ENCODE measurements around the gene IRF6.

The IRF6 gene

DNA sequence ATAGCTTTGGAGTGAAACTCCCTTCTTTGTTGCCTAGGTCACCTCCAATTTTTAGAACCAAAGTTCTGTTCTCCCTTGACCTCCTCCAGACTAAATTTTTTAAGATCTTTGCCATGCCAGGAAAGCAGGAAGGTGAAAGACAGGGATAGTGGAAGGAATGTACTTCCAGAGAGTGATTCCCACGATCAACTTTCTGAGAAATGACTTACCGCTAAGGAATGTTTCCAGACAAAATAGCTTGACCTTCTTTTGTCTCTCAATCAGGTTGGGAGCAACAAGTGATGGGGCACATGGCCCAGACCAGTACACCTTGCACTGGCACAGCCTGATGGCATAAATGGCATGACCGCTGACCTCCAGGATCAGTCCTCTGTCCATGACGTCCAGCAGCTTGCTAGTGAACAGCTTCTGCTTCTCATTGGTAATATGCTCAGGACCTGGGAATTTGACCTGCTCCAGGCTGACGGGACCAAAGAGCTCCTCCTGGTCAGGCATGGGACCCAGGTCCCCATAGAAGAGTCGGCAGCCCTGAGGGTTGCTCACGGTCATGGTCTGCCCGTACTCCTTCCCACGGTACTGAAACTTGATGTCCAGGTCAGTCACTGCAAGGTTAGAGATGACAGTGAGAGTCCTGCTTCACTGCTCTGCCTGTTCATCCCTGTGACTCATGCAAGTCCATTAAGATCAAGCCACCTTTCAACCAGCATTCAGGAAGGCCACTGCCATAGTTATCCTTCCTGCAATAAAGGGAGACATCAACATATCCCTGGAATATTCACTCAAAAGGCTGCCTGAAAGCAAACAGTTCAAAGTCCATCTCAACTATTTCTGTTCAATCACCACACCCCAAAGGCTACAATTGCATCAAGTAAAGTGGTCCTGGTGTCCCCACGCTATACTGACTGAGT lies 15.4 kb downstream of the IRF6 start:
- DNase-seq (ENCODE audit: low read depth) = no peak

DNA sequence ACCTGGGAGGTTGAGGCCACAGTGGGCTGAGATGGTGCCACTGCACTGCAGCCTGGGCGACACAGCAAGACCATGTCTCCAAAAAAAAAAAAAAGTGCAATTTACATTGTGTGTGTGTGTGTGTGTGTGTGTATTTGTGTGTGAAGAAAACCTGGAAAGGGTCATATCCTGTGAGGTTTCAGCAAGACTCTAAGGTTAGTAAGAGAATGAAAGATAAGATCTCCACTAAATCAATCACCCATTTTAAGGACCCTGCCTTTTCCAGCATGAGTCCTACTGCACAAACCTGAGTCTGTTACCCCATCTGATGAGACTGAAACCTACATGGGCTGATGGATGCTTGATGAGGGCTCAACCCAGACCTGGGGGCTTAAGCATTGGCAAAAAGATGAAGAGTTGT lies 16.7 kb downstream of the IRF6 start:
- no peak for DNase-seq (ENCODE audit: low read depth)

DNA sequence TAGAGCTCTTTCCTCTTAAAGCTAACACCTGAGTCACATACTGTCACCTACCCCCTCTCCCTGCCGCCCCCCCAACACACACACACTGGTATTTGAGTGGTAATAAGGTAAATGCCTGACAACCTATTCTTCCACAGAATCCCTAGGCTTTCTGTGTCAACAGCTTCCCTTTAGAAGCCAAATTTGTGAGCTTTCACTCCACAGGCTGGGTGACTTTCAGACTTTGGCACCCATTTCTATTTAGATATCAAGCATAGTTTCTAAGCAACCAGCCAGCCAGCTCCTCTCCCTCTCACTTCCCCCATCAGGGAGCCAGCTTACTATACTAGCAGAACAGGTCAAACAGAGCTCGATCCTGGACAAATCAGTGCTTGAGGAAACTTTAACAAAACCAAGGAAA lies 18.4 kb downstream of the IRF6 start:
- no peak for DNase-seq (ENCODE audit: low read depth)

DNA sequence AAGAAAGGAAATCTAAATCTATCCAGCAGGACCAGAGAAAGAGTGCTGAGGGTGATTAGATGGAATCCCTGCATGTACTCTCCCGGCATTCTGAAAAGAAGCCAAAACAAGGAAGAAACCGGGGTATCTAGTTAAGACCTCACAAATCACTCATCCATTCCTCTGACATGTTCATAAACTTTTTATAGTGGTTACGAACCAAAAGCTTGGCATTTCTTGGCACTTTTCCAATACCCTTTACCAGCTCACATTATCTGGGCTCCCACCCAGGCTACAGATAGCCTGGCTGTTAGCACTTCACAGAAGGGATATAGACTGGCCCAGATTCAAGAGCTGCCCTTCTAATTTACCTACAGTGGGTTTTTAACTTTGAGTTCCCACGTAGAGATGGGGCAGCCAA lies 19.8 kb downstream of the IRF6 start:
- no peak for DNase-seq (ENCODE audit: low read depth)

DNA sequence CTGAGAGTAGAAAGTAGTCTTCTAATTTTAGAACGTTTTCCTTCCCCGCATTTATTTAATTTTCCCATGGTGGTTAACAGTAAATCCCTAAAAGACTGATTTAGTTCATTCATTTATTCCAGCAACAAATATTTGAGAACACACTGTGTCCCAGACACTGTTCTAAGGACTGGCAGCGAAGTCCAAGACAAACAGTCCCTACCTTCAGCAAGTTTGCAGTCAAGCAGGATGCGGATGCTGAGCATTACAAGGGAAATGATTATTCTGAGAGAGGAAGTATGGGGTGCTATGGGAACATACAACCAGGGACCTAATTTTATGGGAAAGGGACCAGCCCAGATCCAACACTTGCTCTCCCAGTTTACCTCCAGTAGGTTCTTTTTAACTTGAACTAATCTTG lies 20.4 kb downstream of the IRF6 start:
- no peak for DNase-seq (ENCODE audit: low read depth)

DNA sequence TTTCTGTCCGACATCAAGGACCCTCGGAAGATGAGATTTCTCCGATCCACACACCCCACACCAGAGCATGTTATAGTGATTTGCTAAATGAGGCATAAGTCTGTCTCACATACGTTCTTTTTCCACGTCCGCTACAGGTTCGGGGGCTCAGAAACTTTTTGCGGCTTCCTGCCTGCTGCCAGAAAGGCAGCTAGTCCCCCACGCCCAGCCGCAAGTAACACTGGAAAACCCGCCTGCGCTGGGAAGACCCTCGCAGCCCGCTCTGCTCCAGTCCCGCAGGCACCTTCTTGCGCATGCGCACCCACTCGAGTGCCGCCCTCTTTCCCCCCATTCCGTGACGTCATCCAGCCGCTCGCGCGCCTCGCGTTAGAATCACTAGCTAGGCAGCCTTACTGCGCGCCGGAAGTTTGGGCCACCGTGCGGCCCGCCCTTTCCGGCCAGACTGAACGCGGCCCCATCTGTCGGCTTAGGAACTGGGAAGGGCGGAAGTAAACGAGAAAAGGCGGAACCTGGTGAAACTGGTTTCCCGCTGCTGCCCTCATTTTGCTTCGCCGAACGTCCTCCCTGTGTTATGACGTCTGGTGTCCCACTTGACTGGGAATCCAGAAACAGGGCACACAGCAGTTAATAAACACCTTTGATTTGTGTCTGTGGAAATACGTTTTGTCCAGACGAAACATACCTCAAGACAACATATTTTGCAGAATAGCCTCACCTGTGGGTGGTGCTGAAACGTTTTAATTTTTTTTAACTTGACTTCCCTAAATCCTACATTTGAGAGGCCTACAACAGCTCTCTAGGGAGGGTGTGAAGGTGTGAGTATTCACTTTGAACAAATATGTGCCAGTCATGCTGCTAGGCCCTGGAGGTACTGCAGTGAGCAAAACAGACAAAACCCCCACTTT lies 21.4 kb downstream of the IRF6 start, which contains the start of gene C1orf74:
Gene C1orf74 (minus strand): TSS at position 295 of the 905 bp plus-strand sequence. CDS start 925 bp downstream, outside the sequence.
- peak; percentile 99 for DNase-seq (ENCODE audit: low read depth)

DNA sequence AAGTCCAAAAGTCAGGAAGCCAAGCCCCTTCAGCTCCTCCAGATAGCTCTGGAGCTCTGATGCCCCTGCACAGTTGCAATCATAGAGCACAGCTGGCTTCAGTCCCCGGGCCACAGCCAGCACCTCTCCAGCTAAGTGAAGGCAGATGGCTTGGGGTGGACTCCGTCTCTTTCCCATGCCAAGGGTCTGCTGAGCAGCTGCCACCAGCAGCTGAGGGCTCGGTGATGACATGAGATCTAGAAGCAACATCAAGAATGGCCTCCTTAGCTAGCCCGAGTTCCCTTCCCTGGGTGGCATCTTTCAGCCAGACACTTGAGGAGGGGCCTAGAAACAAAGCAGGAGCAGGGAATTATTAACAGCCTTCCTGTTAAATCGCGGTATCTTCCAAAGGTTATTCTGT lies 22.6 kb downstream of the IRF6 start:
- DNase-seq (ENCODE audit: low read depth) = no peak

DNA sequence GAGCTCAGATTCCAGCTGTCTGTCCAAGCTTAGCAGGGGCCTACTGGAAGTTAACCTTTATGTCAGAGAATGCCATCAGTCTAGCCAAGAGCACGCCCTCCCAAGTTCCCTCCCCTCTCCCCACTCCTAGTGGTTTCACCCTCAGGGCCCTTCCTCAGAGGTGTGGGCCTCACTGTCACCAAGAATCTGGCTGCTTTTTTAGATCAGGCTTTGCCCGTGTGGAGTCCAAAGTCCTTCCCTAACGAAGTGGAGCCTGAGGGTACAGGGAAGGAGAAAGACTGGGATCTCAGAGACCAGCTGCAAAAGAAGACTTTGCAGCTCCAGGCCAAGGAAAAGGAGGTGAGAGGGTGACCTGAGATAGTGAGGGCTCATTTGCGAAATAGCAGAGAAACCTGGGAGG lies 25.7 kb downstream of the IRF6 start:
- no peak for DNase-seq (ENCODE audit: low read depth)

DNA sequence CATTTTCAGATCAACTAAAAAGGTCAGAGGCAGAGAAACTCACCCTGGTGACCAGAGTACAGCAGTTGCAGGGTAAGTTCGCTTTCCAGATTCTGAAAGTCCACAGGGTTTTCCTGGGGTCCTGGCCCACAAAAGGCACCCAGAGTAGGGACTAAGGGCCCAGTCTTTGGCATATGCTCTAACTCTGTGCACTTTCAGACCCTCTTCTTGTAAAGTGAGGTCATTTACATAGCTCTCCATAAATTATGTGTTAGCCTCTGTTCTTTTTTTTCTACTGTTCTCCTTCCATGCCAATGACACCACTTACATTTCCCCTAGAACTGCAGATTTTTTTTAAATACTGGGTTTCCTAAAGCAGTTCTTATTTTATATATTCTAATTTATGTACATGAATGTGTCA lies 27.8 kb downstream of the IRF6 start:
- no peak for DNase-seq (ENCODE audit: low read depth)

DNA sequence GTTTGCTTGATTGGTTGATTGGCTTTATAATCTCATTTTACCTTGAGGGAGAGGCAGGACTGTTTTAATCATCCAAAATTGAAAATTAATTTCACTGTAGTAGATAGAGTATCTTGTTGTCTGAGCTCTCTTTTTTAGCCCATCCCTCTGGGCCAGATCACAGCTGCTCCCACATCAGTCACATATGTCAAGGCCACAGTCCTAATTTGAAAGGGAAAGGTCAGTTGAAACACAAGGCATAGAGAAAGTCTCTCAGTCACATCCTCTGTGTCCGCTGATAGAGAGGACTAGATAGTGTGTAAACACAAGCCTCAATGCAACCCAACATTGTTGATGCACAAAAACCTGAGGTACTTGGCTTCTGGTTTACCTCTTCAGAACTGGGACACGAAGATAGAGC lies 28.4 kb downstream of the IRF6 start:
- no peak for DNase-seq (ENCODE audit: low read depth)

DNA sequence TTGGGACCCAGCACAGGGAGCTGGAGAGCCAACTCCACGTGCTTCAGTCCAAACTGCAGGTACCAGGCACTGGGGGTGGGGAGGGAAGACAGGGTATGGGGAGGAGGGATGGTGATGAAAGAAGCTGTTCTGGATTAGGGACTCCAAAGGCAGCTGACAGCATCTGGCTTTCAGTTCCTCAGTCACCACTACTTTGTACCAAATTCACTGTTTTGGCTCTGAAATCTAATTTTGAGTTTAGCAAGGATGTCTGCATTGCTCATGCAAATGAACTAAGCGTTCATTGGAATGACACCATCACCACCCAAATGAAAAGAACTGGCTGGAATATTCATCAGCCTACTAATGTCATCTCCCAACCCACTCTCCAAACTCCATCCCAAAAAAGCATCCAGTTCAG lies 30.3 kb downstream of the IRF6 start:
- no peak for DNase-seq (ENCODE audit: low read depth)

DNA sequence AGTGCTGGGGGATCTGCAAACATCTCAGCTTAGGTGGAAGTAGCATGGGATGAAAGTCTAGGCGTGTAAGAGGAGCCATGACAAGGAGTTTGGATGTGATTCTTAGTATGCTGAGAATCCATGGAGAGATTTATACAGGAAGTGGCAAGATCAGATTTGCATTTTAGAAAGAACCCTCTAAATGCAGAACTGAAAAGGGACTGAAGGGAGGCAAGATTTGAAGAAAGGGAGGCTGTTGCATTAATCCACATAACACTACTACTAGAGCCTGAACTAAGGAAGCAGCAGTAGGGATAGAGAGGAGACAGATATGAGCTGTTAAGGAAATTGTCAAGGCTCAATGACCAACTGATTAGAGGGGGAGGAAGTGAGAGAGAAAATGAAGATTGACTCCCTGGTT lies 31.4 kb downstream of the IRF6 start:
- DNase-seq (ENCODE audit: low read depth) = no peak

DNA sequence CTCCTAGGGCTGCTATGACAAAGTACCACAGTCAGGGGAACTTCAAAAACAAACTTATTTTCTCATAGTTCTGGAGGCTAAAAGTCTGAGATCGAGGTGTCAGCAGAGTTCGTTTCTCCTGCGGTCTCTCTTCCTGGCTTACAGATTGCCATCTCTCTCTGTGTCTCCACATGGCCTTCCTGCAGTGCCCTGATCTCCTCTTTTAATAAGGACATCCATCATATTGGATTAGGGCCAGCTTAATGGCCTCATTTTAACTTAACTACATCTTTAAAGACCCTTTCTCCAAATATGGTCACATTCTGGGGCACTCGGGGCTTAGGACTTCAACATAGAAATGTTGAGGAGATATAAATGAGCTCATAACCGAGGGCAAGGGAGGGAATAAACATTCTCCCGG lies 33.8 kb downstream of the IRF6 start:
- DNase-seq (ENCODE audit: low read depth) = no peak

DNA sequence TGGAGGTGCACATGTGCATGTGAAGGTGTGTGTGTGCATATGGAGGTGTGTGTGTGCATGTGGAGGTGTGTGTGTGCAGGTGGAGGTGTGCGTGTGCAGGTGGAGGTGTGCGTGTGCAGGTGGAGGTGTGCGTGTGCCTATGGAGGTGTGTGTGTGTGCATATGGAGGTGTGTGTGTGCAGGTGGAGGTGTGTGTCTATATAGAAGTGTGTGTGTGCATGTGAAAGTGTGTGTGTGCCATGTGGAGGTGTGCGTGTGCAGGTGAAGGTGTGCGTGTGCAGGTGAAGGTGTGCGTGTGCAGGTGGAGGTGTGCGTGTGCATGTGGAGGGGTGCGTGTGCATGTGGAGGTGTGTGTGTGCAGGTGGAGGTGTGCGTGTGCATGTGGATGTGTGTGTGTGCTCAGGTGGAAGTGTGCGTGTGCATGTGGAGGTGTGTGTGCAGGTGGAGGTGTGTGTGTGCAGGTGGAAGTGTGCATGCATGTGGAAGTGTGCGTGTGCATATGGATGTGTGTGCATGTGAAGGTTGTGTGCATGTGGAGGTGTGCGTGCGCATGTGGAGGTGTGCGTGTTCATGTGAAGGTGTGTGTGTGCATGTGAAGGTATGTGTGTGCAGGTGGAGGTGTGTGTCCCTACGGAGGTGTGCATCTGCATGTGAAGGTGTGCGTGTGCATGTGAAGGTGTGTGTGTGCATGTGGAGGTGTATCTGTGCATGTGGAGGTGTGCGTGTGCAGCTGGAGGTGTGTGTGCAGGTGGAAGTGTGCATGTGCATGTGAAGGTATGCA lies 35.1 kb downstream of the IRF6 start:
- DNase-seq (ENCODE audit: low read depth) = no peak

DNA sequence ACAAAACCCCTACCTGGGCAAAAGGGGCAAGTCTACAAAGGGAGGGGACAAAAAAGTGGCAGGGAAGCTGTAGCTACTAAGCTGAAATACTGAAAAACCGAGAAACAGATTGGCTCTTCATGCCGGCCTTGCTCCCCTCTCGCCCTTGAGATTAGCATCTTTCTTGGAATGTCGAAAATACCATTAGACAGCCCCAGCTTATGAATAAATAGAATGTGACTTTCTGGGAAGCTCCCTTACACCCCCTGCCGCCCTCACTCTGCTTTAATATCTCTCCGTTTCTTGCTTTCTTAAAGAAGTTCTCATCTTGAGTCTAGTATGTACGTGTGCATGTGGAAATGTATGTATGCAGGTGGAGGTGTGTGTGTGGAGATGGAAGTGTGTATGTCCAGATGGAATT lies 36.0 kb downstream of the IRF6 start:
- DNase-seq (ENCODE audit: low read depth) = no peak

DNA sequence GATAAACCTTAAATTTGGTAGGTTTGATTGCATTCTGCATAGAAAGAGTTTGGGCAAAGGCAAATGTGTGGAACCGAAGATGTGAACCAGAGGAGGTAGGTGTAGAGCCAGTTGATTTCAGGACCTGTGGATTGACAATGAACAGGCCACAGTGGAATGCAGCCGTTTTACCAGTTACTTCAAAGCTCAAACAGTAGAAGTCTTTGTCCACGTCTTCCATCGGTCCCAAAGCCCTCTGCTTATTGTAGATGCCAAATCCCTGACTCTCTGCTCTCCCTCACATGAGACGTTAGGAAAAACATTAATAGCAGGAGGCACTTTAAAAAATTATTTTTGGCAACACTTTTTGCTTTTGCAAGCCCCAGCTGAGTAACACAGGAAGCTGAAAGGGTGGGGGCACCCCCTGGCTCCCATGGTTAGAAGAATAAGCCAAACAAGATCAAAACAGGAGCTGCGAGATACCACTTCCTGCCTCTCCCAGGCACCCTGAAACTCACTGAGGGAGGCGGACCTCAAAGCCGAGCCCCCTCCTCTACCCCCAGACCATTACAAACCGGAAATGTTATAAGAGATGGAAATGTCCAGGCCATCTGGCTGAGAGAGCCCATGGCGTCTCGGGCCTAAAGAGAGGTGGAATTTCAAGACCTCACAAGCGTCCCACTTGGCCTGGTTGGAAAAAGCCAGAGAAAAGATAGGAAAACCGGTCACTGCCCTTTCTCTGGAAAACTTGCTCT lies 36.6 kb downstream of the IRF6 start:
- peak; percentile 63 for DNase-seq (ENCODE audit: low read depth)

DNA sequence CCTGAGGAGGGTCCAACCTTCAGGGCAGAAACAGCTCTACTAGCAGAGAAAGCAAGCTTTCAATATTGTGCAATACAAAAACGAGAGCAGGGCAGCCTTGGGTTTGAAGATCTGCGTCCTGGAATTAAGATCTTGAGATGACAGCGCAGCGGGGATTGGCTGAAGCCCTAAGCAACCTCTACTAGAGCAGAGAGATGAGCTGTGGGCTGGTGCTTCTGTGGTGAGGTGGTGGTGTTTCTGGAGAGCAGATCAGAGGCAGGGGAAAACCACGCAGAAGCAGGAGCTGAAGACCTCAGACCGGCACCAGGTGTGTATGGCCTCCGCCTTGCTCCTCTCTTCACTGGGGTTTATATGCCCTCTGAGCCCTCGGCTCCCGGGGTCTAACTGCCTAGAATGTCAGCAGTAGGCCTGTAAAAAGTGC lies 37.6 kb downstream of the IRF6 start:
- peak; percentile 63 for DNase-seq (ENCODE audit: low read depth)

DNA sequence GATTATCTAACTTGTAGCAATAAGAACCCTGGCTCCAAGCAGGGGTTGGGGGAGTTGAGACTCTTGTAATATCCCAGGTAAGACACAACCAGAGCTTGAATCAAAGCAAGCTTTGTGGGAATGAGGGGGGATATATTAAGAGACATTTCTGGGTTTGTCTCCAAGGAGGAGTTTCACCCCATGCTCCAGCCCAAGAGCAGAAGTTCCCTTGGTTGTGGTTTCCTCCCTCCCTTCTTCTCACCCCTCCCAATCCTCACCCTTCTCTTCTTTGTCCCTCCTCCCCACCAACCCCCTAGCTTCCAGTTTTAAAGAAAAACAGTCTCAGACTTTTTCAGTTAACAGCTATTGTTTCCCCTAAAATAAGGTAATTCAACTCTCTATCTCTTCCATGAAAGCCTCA lies 38.2 kb downstream of the IRF6 start:
- DNase-seq (ENCODE audit: low read depth) = no peak

DNA sequence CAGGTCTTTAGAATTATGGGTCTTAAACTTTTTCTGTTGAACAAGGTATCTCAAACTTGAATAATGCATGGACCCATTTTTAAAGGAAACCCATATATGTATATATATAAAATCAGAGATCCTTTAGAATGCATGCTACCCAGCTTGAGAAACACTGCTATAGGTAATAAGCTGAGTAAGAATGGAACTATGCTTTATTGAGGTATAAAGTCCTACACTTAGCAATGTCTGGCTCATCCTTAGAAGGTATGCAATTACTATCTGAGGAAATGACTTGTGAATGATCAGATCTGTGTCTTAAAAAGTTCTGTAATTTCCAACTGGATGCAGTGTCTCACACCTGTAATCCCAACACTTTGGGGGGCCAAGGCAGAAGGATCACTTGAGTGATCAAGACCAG lies 38.8 kb downstream of the IRF6 start:
- DNase-seq (ENCODE audit: low read depth) = no peak

DNA sequence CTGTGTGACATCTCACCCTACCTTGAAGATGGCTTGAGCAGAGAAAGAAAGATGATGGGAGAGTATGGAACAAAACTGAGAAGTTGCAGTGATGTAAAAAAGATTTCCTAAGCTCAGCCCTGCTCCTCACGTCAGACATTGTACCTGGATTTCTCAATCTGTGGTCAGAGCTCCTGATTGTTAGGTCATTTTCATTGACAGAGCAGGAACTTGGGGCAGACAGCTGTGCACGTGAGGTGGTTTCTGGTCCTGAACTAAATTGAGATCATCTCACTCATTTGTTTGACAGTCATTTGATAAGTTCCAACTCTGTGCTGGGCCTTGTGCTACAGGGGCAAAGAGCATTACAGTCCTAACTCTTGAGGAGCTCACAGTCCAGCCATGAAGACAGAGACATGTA lies 39.9 kb downstream of the IRF6 start:
- no peak for DNase-seq (ENCODE audit: low read depth)

DNA sequence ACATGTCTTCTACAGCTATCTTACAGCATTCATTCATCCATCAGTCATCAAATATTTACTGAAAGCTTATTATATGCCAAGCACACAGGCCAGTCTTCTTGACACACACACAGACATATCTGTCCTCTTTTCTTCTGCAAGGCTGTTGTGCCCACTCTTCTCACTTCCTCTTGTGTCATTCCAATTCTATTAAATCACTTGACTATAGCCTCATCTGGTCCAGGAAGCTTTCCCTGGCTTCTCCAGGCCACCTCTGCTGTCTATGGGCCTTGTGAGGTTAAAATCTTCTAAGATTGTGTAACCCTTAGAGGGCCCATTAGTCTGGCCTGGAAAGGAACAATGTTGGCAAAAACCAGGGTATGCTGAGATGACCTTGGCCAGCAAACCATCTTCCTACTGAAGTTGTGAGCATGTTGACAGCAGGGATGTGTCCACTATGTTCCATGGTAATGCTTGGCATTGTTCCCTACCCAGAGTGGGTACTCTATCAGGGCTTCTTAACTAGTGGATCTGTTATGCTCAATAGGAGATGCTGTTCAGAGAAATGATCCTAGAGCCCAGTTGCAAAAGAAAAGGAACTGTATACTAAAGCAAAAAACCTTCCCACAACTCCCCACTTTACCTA lies 44.8 kb downstream of the IRF6 start:
- no peak for DNase-seq (ENCODE audit: low read depth)
